Germinal center (tissue), 1 donor: Measurements from ENCODE around the gene FGF16.
"Not testable (repeated sequence)": the region's sequence is repeated elsewhere in the genome, so short reads cannot be mapped to it uniquely, and the experiment has no call there.

Experiments
- DNase-seq: peaks from one replicate; pipeline ENCODE4 v3.0.0; 2012; ENCODE audit warnings: mixed read lengths, low spot score

FGF16 gene

GRCh38 chrX:77447653-77448569, 722 bp downstream of the FGF16 start:
- DNase-seq, result no peak

GRCh38 chrX:77450415-77450814, 3.2 kb downstream of the FGF16 start:
- no peak for DNase-seq

- no peak for DNase-seq
Observed at GRCh38 chrX:77450996-77451395, 3.8 kb downstream of the FGF16 start.

GRCh38 chrX:77453190-77453589, 6.0 kb downstream of the FGF16 start:
- DNase-seq, result no peak

GRCh38 chrX:77455437-77455836, 8.2 kb downstream of the FGF16 start:
- no peak for DNase-seq

GRCh38 chrX:77484045-77484444, 36.9 kb downstream of the FGF16 start:
- no peak for DNase-seq

- DNase-seq, result no peak
Observed at GRCh38 chrX:77493677-77494553, 46.7 kb downstream of the FGF16 start.

GRCh38 chrX:77500164-77500563, 53.0 kb downstream of the FGF16 start:
- DNase-seq, result not testable (repeated sequence)

- DNase-seq, result no peak
Observed at GRCh38 chrX:77502951-77503525, 55.8 kb downstream of the FGF16 start.

GRCh38 chrX:77505227-77505626, 58.0 kb downstream of the FGF16 start:
- DNase-seq, result no peak
